K562 (cell line): ENCODE results near the gene VARS1. TPM values are rescaled to one million over a fixed set of nuclear protein-coding genes. Genes with fewer than 3 reads are reported as not detected.

ENCODE experiments used
- ZNF75A ChIP-seq: fragments of 450-650 bp; formaldehyde crosslinking; IDR thresholded peaks from 2 replicates; pipeline ENCODE4 v1.4.0; 2020; ENCODE audit warnings: mild to moderate bottlenecking
- ZNF830 ChIP-seq: fragments of 250-450 bp; sonication (Bioruptor Pico); IDR thresholded peaks from 2 replicates; pipeline ENCODE4 v1.5.0; 2021; ENCODE audit warnings: mild to moderate bottlenecking
- polyA plus RNA-seq, 8 experiments: library from polyadenylated mRNA; depleted of rRNA in 4 of 8; stranded (reverse) in 5 of 8; unstranded in 3 of 8; fragments of >200 nt; fragmentation: Nextera tagmentation in 2 of 8; fragmentation: Illumina TruSeq in 1 of 8; extraction: Ambion mirVana in 2 of 8; extraction: Trizol in 1 of 8; gene quantifications; 2 replicates each; pipeline versions ENCODE4 v1.2.1 to v1.2.3, GENCODE V29; 2011 to 2014; ENCODE audit warnings: inconsistent platforms in 1 of 8, missing spikeins in 1 of 8
- total RNA-seq, 7 experiments: library from RNA; depleted of rRNA in 6 of 7; stranded (reverse); fragments of >200 nt in 6 of 7; fragmentation: Illumina TruSeq in 2 of 7; extraction: Trizol in 2 of 7; gene quantifications; 2 replicates each; pipeline versions ENCODE4 v1.2.1 to v1.2.3, GENCODE V29; 2011 to 2021; ENCODE audit warnings: low replicate concordance in 1 of 7
- TF ChIP-seq, protein P1 (sequence below), 2 experiments: IDR thresholded peaks in 1 of 2; conservative IDR thresholded peaks in 1 of 2; 2 replicates each; pipeline ENCODE4 v1.6.1; 2016; ENCODE audit warnings: low read depth in 2 of 2, mild to moderate bottlenecking in 1 of 2, missing compliant biosample characterization in 1 of 2, missing genetic modification characterization in 1 of 2, moderate library complexity in 1 of 2
- TF ChIP-seq, protein P2 (sequence below): fragments of 450-650 bp; IDR thresholded peaks from 2 replicates; pipeline ENCODE4 v1.7.0; 2016; ENCODE audit warnings: borderline replicate concordance
- TF ChIP-seq, protein P3 (sequence below), 2 experiments: fragments of 450-650 bp; IDR thresholded peaks; 2 replicates each; pipeline ENCODE4 v1.6.1; 2018; ENCODE audit warnings: mild to moderate bottlenecking in 2 of 2, low read depth in 1 of 2; ENCODE audit not compliant: partially characterized antibody in 2 of 2
- TF ChIP-seq, protein P4 (sequence below): sonication (generic); formaldehyde crosslinking; IDR thresholded peaks from 2 replicates; pipeline ENCODE4 v1.8.1; 2023; ENCODE audit warnings: missing genetic modification reagents, mild to moderate bottlenecking, borderline replicate concordance
- TF ChIP-seq, protein P5 (sequence below): sonication (generic); formaldehyde crosslinking; IDR thresholded peaks from 2 replicates; pipeline ENCODE4 v1.8.1; 2023; ENCODE audit warnings: mild to moderate bottlenecking, missing genetic modification reagents

Gene VARS1
- total and polyA plus RNA-seq, 9 of the 15 experiments (the other 6 are each of a cell fraction or from before 2014, with no cell fraction given): 2.9 to 488 (median 130) TPM

DNA sequence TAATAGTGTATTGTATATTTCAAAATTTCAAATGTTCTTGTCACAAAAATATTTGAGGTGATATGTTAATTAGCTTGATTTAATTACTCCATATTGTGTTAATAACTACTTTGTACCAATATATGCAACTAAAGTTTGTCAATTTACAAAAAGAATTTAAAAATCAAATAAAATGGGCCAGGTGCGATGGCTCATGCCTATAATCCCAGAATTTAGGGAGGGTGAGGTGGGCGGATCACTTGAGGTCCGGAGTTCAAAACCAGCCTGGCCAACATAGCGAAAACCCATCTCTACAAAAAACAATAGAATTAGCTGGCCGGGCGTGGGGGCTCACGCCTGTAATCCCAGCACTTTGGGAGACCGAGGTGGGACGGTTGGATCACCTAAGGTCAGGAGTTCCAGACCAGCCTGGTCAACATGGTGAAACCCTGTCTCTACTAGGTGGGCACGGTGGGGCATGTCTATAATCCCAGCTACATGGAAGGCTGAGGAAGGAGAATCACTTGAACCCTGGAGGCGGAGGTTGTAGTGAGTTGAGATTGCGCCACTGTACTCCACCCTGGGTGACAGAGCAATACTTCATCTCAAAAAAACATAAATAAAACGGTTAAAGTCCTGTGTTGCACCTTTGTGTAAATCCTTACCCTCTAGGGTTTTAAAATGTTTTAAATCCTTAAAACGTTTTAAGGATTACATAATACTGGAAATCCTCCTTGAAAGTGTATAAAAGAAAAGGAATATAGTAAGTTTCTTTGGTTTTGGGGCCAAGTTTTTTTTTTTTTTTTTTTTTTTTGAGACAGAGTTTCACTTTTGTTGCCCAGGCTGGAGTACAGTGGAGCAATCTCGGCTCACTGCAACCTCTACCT is 36.0 kb upstream of the VARS1 start (continued):
- TF ChIP-seq, protein P1, sequence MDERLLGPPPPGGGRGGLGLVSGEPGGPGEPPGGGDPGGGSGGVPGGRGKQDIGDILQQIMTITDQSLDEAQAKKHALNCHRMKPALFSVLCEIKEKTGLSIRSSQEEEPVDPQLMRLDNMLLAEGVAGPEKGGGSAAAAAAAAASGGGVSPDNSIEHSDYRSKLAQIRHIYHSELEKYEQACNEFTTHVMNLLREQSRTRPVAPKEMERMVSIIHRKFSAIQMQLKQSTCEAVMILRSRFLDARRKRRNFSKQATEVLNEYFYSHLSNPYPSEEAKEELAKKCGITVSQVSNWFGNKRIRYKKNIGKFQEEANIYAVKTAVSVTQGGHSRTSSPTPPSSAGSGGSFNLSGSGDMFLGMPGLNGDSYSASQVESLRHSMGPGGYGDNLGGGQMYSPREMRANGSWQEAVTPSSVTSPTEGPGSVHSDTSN (CRISPR knock-in tag; IDR thresholded peaks at IDR 0.05; ENCODE audit: low read depth): no peak
- TF ChIP-seq, protein P1 (tag; conservative IDR thresholded peaks at IDR 0.05; ENCODE audit: low read depth): peak; percentile 81
- TF ChIP-seq, protein P2, sequence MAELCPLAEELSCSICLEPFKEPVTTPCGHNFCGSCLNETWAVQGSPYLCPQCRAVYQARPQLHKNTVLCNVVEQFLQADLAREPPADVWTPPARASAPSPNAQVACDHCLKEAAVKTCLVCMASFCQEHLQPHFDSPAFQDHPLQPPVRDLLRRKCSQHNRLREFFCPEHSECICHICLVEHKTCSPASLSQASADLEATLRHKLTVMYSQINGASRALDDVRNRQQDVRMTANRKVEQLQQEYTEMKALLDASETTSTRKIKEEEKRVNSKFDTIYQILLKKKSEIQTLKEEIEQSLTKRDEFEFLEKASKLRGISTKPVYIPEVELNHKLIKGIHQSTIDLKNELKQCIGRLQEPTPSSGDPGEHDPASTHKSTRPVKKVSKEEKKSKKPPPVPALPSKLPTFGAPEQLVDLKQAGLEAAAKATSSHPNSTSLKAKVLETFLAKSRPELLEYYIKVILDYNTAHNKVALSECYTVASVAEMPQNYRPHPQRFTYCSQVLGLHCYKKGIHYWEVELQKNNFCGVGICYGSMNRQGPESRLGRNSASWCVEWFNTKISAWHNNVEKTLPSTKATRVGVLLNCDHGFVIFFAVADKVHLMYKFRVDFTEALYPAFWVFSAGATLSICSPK: 0 out of 2 replicates have a peak, but pooled peaks have one; percentile 29
- TF ChIP-seq ZNF75A (CRISPR knock-in tag): peak; percentile 22; the same call in 1 of the 2 replicates
- TF ChIP-seq, protein P3, sequence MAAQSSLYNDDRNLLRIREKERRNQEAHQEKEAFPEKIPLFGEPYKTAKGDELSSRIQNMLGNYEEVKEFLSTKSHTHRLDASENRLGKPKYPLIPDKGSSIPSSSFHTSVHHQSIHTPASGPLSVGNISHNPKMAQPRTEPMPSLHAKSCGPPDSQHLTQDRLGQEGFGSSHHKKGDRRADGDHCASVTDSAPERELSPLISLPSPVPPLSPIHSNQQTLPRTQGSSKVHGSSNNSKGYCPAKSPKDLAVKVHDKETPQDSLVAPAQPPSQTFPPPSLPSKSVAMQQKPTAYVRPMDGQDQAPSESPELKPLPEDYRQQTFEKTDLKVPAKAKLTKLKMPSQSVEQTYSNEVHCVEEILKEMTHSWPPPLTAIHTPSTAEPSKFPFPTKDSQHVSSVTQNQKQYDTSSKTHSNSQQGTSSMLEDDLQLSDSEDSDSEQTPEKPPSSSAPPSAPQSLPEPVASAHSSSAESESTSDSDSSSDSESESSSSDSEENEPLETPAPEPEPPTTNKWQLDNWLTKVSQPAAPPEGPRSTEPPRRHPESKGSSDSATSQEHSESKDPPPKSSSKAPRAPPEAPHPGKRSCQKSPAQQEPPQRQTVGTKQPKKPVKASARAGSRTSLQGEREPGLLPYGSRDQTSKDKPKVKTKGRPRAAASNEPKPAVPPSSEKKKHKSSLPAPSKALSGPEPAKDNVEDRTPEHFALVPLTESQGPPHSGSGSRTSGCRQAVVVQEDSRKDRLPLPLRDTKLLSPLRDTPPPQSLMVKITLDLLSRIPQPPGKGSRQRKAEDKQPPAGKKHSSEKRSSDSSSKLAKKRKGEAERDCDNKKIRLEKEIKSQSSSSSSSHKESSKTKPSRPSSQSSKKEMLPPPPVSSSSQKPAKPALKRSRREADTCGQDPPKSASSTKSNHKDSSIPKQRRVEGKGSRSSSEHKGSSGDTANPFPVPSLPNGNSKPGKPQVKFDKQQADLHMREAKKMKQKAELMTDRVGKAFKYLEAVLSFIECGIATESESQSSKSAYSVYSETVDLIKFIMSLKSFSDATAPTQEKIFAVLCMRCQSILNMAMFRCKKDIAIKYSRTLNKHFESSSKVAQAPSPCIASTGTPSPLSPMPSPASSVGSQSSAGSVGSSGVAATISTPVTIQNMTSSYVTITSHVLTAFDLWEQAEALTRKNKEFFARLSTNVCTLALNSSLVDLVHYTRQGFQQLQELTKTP (IDR thresholded peaks at IDR 0.05; ENCODE audit: low read depth in 1 of 2, partially characterized antibody in 2 of 2): peak in 1 of 2 experiments; percentile 51
- TF ChIP-seq, protein P4, sequence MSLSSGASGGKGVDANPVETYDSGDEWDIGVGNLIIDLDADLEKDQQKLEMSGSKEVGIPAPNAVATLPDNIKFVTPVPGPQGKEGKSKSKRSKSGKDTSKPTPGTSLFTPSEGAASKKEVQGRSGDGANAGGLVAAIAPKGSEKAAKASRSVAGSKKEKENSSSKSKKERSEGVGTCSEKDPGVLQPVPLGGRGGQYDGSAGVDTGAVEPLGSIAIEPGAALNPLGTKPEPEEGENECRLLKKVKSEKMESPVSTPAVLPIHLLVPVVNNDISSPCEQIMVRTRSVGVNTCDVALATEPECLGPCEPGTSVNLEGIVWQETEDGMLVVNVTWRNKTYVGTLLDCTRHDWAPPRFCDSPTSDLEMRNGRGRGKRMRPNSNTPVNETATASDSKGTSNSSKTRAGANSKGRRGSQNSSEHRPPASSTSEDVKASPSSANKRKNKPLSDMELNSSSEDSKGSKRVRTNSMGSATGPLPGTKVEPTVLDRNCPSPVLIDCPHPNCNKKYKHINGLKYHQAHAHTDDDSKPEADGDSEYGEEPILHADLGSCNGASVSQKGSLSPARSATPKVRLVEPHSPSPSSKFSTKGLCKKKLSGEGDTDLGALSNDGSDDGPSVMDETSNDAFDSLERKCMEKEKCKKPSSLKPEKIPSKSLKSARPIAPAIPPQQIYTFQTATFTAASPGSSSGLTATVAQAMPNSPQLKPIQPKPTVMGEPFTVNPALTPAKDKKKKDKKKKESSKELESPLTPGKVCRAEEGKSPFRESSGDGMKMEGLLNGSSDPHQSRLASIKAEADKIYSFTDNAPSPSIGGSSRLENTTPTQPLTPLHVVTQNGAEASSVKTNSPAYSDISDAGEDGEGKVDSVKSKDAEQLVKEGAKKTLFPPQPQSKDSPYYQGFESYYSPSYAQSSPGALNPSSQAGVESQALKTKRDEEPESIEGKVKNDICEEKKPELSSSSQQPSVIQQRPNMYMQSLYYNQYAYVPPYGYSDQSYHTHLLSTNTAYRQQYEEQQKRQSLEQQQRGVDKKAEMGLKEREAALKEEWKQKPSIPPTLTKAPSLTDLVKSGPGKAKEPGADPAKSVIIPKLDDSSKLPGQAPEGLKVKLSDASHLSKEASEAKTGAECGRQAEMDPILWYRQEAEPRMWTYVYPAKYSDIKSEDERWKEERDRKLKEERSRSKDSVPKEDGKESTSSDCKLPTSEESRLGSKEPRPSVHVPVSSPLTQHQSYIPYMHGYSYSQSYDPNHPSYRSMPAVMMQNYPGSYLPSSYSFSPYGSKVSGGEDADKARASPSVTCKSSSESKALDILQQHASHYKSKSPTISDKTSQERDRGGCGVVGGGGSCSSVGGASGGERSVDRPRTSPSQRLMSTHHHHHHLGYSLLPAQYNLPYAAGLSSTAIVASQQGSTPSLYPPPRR (CRISPR knock-in tag): no peak
- peak; percentile 90; the same call in 1 of the 2 replicates for TF ChIP-seq ZNF830 (CRISPR knock-in tag)
- TF ChIP-seq, protein P5, sequence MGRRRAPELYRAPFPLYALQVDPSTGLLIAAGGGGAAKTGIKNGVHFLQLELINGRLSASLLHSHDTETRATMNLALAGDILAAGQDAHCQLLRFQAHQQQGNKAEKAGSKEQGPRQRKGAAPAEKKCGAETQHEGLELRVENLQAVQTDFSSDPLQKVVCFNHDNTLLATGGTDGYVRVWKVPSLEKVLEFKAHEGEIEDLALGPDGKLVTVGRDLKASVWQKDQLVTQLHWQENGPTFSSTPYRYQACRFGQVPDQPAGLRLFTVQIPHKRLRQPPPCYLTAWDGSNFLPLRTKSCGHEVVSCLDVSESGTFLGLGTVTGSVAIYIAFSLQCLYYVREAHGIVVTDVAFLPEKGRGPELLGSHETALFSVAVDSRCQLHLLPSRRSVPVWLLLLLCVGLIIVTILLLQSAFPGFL: 0 out of 2 replicates have a peak, but pooled peaks have one; percentile 60
